H9 (cell line): ENCODE results near the gene PLS1. TPM values are rescaled to one million over a fixed set of nuclear protein-coding genes. Genes with fewer than 3 reads are reported as not detected.

ENCODE experiments used
- DNase-seq: peaks from one replicate; pipeline ENCODE4 v3.0.0-alpha.2; 2017
- H2AFZ ChIP-seq: one replicate; pipeline ENCODE4 v1.6.1; 2013; ENCODE audit warnings: mild to moderate bottlenecking, low read length, control low read depth, moderate library complexity
- H2AK5ac ChIP-seq: 2 replicates; pipeline ENCODE4 v1.6.1; 2013; ENCODE audit warnings: low read length, control low read depth, mixed read lengths; ENCODE audit not compliant: insufficient read length
- H2BK120ac ChIP-seq: one replicate; pipeline ENCODE4 v1.6.1; 2013; ENCODE audit warnings: low read depth, mild to moderate bottlenecking, low read length, control low read depth, inconsistent platforms; ENCODE audit not compliant: poor library complexity, severe bottlenecking
- H2BK12ac ChIP-seq: 2 replicates; pipeline ENCODE4 v1.6.1; 2013; ENCODE audit warnings: low read length, control low read depth, mixed read lengths, low read depth; ENCODE audit not compliant: insufficient read length
- H2BK15ac ChIP-seq: 2 replicates; pipeline ENCODE4 v1.6.1; 2013; ENCODE audit warnings: low read depth, low read length, control low read depth
- H2BK20ac ChIP-seq: one replicate; pipeline ENCODE4 v1.6.1; 2013; ENCODE audit warnings: low read depth, mild to moderate bottlenecking, low read length, control low read depth, inconsistent platforms; ENCODE audit not compliant: poor library complexity, severe bottlenecking
- H2BK5ac ChIP-seq: 2 replicates; pipeline ENCODE4 v1.6.1; 2013; ENCODE audit warnings: low read length, control low read depth, mixed read lengths; ENCODE audit not compliant: insufficient read length
- H3K14ac ChIP-seq: 2 replicates; pipeline ENCODE4 v1.6.1; 2013; ENCODE audit warnings: low read length, control low read depth; ENCODE audit not compliant: insufficient read depth
- H3K18ac ChIP-seq: 2 replicates; pipeline ENCODE4 v1.6.1; 2013; ENCODE audit warnings: low read depth, mild to moderate bottlenecking, mixed read lengths, low read length, control low read depth; ENCODE audit not compliant: insufficient read length
- H3K23ac ChIP-seq: 2 replicates; pipeline ENCODE4 v1.6.1; 2013; ENCODE audit warnings: low read length, control low read depth, mixed read lengths, low read depth; ENCODE audit not compliant: insufficient read length
- H3K23me2 ChIP-seq: 2 replicates; pipeline ENCODE4 v1.6.1; 2013; ENCODE audit warnings: low read depth, mild to moderate bottlenecking, mixed read lengths, low read length, control low read depth; ENCODE audit not compliant: insufficient read length, poor library complexity, severe bottlenecking
- H3K27ac ChIP-seq: 2 replicates; pipeline ENCODE4 v1.5.1; 2013; ENCODE audit warnings: low read length, control low read depth, mixed read lengths, low read depth; ENCODE audit not compliant: insufficient read length
- H3K27me3 ChIP-seq: 2 replicates; pipeline ENCODE4 v1.6.1; 2013; ENCODE audit warnings: low read length, control low read depth, inconsistent platforms; ENCODE audit not compliant: insufficient read depth
- H3K4ac ChIP-seq: 2 replicates; pipeline ENCODE4 v1.6.1; 2013; ENCODE audit warnings: low read depth, mild to moderate bottlenecking, control low read depth, inconsistent platforms, low read length, moderate library complexity
- H3K4me1 ChIP-seq: 2 replicates; pipeline ENCODE4 v1.6.1; 2013; ENCODE audit warnings: low read length, control low read depth, inconsistent platforms; ENCODE audit not compliant: insufficient read depth
- H3K4me2 ChIP-seq: 2 replicates; pipeline ENCODE4 v1.6.1; 2013; ENCODE audit warnings: low read length, control low read depth, mixed read lengths; ENCODE audit not compliant: insufficient read length, insufficient read depth
- H3K56ac ChIP-seq: 2 replicates; pipeline ENCODE4 v1.6.1; 2013; ENCODE audit warnings: low read depth, mild to moderate bottlenecking, mixed read lengths, low read length, control low read depth; ENCODE audit not compliant: insufficient read length
- H3K79me1 ChIP-seq: 2 replicates; pipeline ENCODE4 v1.6.1; 2013; ENCODE audit warnings: low read depth, mild to moderate bottlenecking, moderate library complexity, low read length, control low read depth, inconsistent platforms; ENCODE audit not compliant: insufficient read depth, poor library complexity, severe bottlenecking
- H3K79me2 ChIP-seq: 2 replicates; pipeline ENCODE4 v1.6.1; 2013; ENCODE audit warnings: low read length, control low read depth, inconsistent platforms; ENCODE audit not compliant: insufficient read depth
- H3K9ac ChIP-seq: 2 replicates; pipeline ENCODE4 v1.6.1; 2013; ENCODE audit warnings: low read length, control low read depth, mixed read lengths; ENCODE audit not compliant: insufficient read length; ENCODE audit errors: extremely low read depth
- H3K9me3 ChIP-seq: one replicate; pipeline ENCODE4 v1.6.1; 2013; ENCODE audit warnings: low read depth, low read length, inconsistent platforms; ENCODE audit not compliant: control insufficient read depth
- H3T11ph ChIP-seq: one replicate; pipeline ENCODE4 v1.6.1; 2013; ENCODE audit warnings: mild to moderate bottlenecking, low read length, control low read depth, inconsistent platforms
- H4K20me1 ChIP-seq: one replicate; pipeline ENCODE4 v1.6.1; 2013; ENCODE audit not compliant: control insufficient read depth, insufficient read length, insufficient read depth
- H4K5ac ChIP-seq: 2 replicates; pipeline ENCODE4 v1.6.1; 2013; ENCODE audit warnings: low read depth, mild to moderate bottlenecking, mixed read lengths, low read length, control low read depth; ENCODE audit not compliant: insufficient read length
- H4K8ac ChIP-seq: replicated peaks from 2 replicates; pipeline ENCODE4 v1.6.1; 2013; ENCODE audit warnings: low read length, control low read depth, mixed read lengths, low read depth; ENCODE audit not compliant: insufficient read length
- H4K91ac ChIP-seq: 2 replicates; pipeline ENCODE4 v1.6.1; 2013; ENCODE audit warnings: low read depth, mild to moderate bottlenecking, moderate library complexity, mixed read lengths, low read length, control low read depth; ENCODE audit not compliant: insufficient read length
- H3K27ac Mint-ChIP-seq, 3 experiments: 2 replicates in 2 of 3; 3 replicates in 1 of 3; pipeline ENCODE4 v1.8.0; 2020 to 2021; ENCODE audit warnings: mixed read lengths in 3 of 3, mild to moderate bottlenecking in 1 of 3, moderate library complexity in 1 of 3
- H3K27me3 Mint-ChIP-seq: 2 replicates; pipeline ENCODE4 v1.8.0; 2021; ENCODE audit warnings: low read depth, mild to moderate bottlenecking, moderate library complexity, mixed read lengths
- H3K36me3 Mint-ChIP-seq, 3 experiments: 2 replicates in 2 of 3; 3 replicates in 1 of 3; pipeline ENCODE4 v1.8.0; 2020 to 2021; ENCODE audit warnings: low read depth in 3 of 3, mixed read lengths in 3 of 3; ENCODE audit not compliant: insufficient read depth in 1 of 3
- H3K4me1 Mint-ChIP-seq, 2 experiments: 2 replicates each; pipeline ENCODE4 v1.8.0; 2020; ENCODE audit warnings: mixed read lengths in 2 of 2
- H3K4me3 Mint-ChIP-seq, 2 experiments: 2 replicates in 1 of 2; 3 replicates in 1 of 2; pipeline ENCODE4 v1.8.0; 2020 to 2021; ENCODE audit warnings: mild to moderate bottlenecking in 2 of 2, mixed read lengths in 2 of 2, moderate library complexity in 1 of 2
- H3K9me3 Mint-ChIP-seq, 2 experiments: 2 replicates in 1 of 2; 3 replicates in 1 of 2; pipeline ENCODE4 v1.8.0; 2020; ENCODE audit warnings: mild to moderate bottlenecking in 2 of 2, mixed read lengths in 2 of 2, moderate library complexity in 1 of 2
- CTCF ChIP-seq: fragments of 200-600 bp; sonication (generic); conservative IDR thresholded peaks from 3 replicates; pipeline ENCODE4 v1.8.0; 2021; ENCODE audit warnings: antibody characterized with exemption, mild to moderate bottlenecking
- WGBS: extraction: QIAGEN DNeasy Blood & Tissue Kit; methylation state at CpG from one replicate; pipeline ENCODE4 v1.1.7; 2013; ENCODE audit warnings: missing lambda C conversion rate, low lambda C conversion rate, mixed read lengths; ENCODE audit not compliant: insufficient read length; ENCODE audit errors: extremely low coverage; 5-methylcytosine and 5-hydroxymethylcytosine counted together
- total RNA-seq: library from RNA; stranded (reverse); gene quantifications from 2 replicates; pipeline ENCODE4 v1.2.1, GENCODE V29; 2021

The PLS1 gene
- total RNA-seq, 1 experiment from 2014 or later: 20.4 TPM

GRCh38 chr3:142754494-142754893, 158.3 kb downstream of the PLS1 start:
- H3K23ac ChIP-seq: no peak overlapping the region
- no peak overlapping the region for H3K9ac ChIP-seq
- no peaks in the 10 kb centered on the region for H3K9me3 ChIP-seq
- WGBS: no CpG with 5 or more reads among the region's 1 CpG
- peaks cover 0 to 6% of the 10 kb centered on the region in 2 experiments; a peak in 1 of 5 replicates for H3K9me3 Mint-ChIP-seq
- H2AFZ ChIP-seq: no peak overlapping the region
- no peak overlapping the region for H2AK5ac ChIP-seq
- no peaks in the 10 kb centered on the region for H4K20me1 ChIP-seq
- no peak overlapping the region for H3K18ac ChIP-seq
- H3K14ac ChIP-seq: no peak overlapping the region
- no peak overlapping the region for H2BK5ac ChIP-seq
- no peaks in the 10 kb centered on the region for H3K79me1 ChIP-seq
- no peak overlapping the region for H4K5ac ChIP-seq
- H3K27ac Mint-ChIP-seq: no peak overlapping the region
- no peak overlapping the region for H4K91ac ChIP-seq
- no peak overlapping the region for H3K4ac ChIP-seq
- H4K8ac ChIP-seq: no peak overlapping the region
- H2BK120ac ChIP-seq: no peak overlapping the region
- no peak for TF ChIP-seq CTCF
- H3T11ph ChIP-seq: no peak overlapping the region
- H2BK12ac ChIP-seq: no peak overlapping the region
- H3K4me1 ChIP-seq: no peaks in the 10 kb centered on the region
- H3K4me2 ChIP-seq: no peak overlapping the region
- H3K23me2 ChIP-seq: no peaks in the 10 kb centered on the region
- no peak overlapping the region for H3K56ac ChIP-seq
- H3K79me2 ChIP-seq: no peaks in the 10 kb centered on the region
- H3K36me3 Mint-ChIP-seq: peaks cover 13 to 20% (median 17%) of the 10 kb centered on the region in 3 experiments
- H3K27me3 Mint-ChIP-seq: no peaks in the 10 kb centered on the region
- no peak overlapping the region for H2BK15ac ChIP-seq
- H3K4me3 Mint-ChIP-seq: no peak overlapping the region
- no peak for DNase-seq
- H3K27me3 ChIP-seq: no peaks in the 10 kb centered on the region
- no peak overlapping the region for H2BK20ac ChIP-seq
- H3K27ac ChIP-seq: no peak overlapping the region
- no peaks in the 10 kb centered on the region for H3K4me1 Mint-ChIP-seq

Other genes with a start within 250 kb of the PLS1 start
- 13.7 and 15.0 TPM in 2 replicates for gene XRN1, start 148.4 kb upstream of the PLS1 start, total RNA-seq
- gene ATR, start 17.7 kb upstream of the PLS1 start, total RNA-seq: 15.6 and 15.8 TPM in 2 replicates
- gene TRPC1, start 127.6 kb downstream of the PLS1 start, total RNA-seq: 16.5 and 18.6 TPM in 2 replicates